GM23338 (cell line): ENCODE results near the gene ILDR2. TPM values are rescaled to one million over a fixed set of nuclear protein-coding genes. Genes with fewer than 3 reads are reported as not detected.

Experiments used
- ATAC-seq: fragments of 200-7000 bp; cut with Tn5 transposase; 3 replicates; pipeline ENCODE4 v1.9.1; 2020
- DNase-seq: peaks from one replicate; pipeline ENCODE4 v3.0.0-alpha.2; 2015; ENCODE audit warnings: low spot score
- H2AFZ ChIP-seq: fragments of 200-600 bp; sonication (generic); 2 replicates; pipeline ENCODE4 v1.8.0; 2016; ENCODE audit warnings: antibody characterized with exemption, mild to moderate bottlenecking, moderate library complexity
- H3F3A ChIP-seq: fragments of 200-600 bp; sonication (generic); replicated peaks from 2 replicates; pipeline ENCODE4 v1.8.0; 2017; ENCODE audit warnings: antibody characterized with exemption, mixed run types, low read depth
- H3K27ac ChIP-seq: fragments of 200-600 bp; sonication (generic); 2 replicates; pipeline ENCODE4 v1.6.1; 2016; ENCODE audit warnings: low read depth
- H3K27me3 ChIP-seq: fragments of 200-600 bp; sonication (generic); 2 replicates; pipeline ENCODE4 v1.8.0; 2016; ENCODE audit warnings: mild to moderate bottlenecking, mixed run types, moderate library complexity; ENCODE audit not compliant: insufficient read depth
- H3K36me3 ChIP-seq: fragments of 200-600 bp; sonication (generic); 2 replicates; pipeline ENCODE4 v1.8.0; 2016; ENCODE audit warnings: mild to moderate bottlenecking; ENCODE audit not compliant: insufficient read depth
- H3K4me1 ChIP-seq: fragments of 200-600 bp; sonication (generic); 2 replicates; pipeline ENCODE4 v1.8.0; 2016; ENCODE audit warnings: mild to moderate bottlenecking, moderate library complexity; ENCODE audit not compliant: insufficient read depth
- H3K4me2 ChIP-seq: fragments of 200-600 bp; sonication (generic); 2 replicates; pipeline ENCODE4 v1.7.1; 2017; ENCODE audit warnings: mixed run types
- H3K4me3 ChIP-seq: fragments of 200-600 bp; sonication (generic); 2 replicates; pipeline ENCODE4 v1.6.1; 2016; ENCODE audit warnings: mixed run types
- H3K79me2 ChIP-seq: fragments of 200-600 bp; sonication (generic); replicated peaks from 2 replicates; pipeline ENCODE4 v1.8.0; 2017; ENCODE audit warnings: mild to moderate bottlenecking; ENCODE audit not compliant: insufficient read depth
- H3K9me2 ChIP-seq: fragments of 200-600 bp; sonication (generic); 2 replicates; pipeline ENCODE4 v1.8.0; 2017; ENCODE audit not compliant: insufficient read depth
- H4K20me1 ChIP-seq: fragments of 200-600 bp; sonication (generic); replicated peaks from 2 replicates; pipeline ENCODE4 v1.8.0; 2017; ENCODE audit warnings: mild to moderate bottlenecking; ENCODE audit not compliant: insufficient read depth
- H3K27ac Mint-ChIP-seq: 2 replicates; pipeline ENCODE4 v1.8.0; 2020; ENCODE audit warnings: inconsistent platforms, mild to moderate bottlenecking, moderate library complexity, mixed read lengths
- H3K27me3 Mint-ChIP-seq: 3 replicates; pipeline ENCODE4 v1.8.0; 2022; ENCODE audit warnings: low read depth, mild to moderate bottlenecking, moderate library complexity, mixed read lengths, inconsistent platforms; ENCODE audit not compliant: insufficient read depth, poor library complexity
- H3K36me3 Mint-ChIP-seq: 3 replicates; pipeline ENCODE4 v1.8.0; 2021; ENCODE audit warnings: low read depth, mild to moderate bottlenecking, inconsistent platforms, moderate library complexity, mixed read lengths
- H3K4me1 Mint-ChIP-seq: 3 replicates; pipeline ENCODE4 v1.8.0; 2020; ENCODE audit warnings: mild to moderate bottlenecking, inconsistent platforms, mixed read lengths
- H3K4me3 Mint-ChIP-seq: 3 replicates; pipeline ENCODE4 v1.8.0; 2021; ENCODE audit warnings: moderate library complexity, mild to moderate bottlenecking, inconsistent platforms, mixed read lengths
- H3K9me3 Mint-ChIP-seq: 3 replicates; pipeline ENCODE4 v1.8.0; 2020; ENCODE audit warnings: moderate library complexity, mild to moderate bottlenecking, inconsistent platforms, mixed read lengths
- CREB1 ChIP-seq: fragments of 250-450 bp; sonication (Bioruptor Pico); IDR thresholded peaks from 2 replicates; pipeline ENCODE4 v1.5.0; 2020; ENCODE audit warnings: low read depth, mild to moderate bottlenecking, moderate library complexity
- CTCF ChIP-seq, 2 experiments: fragments of 200-600 bp in 1 of 2; sonication (generic) in 1 of 2; conservative IDR thresholded peaks; 2 replicates each; pipeline versions ENCODE4 v1.5.1 to v1.6.1; 2016 to 2017; ENCODE audit warnings: antibody characterized with exemption in 2 of 2, low read depth in 2 of 2, mild to moderate bottlenecking in 2 of 2, moderate library complexity in 1 of 2
- ETS1 ChIP-seq: IDR thresholded peaks from 2 replicates; pipeline ENCODE4 v1.6.1; 2016; ENCODE audit warnings: antibody characterized with exemption
- EZH2 ChIP-seq: fragments of 200-600 bp; sonication (generic); IDR thresholded peaks from one replicate; pipeline ENCODE4 v1.8.0; 2017; ENCODE audit warnings: antibody characterized with exemption, mild to moderate bottlenecking, low read depth; ENCODE audit not compliant: unreplicated experiment
- EZH2phosphoT487 ChIP-seq: fragments of 200-600 bp; sonication (generic); IDR thresholded peaks from one replicate; pipeline ENCODE4 v1.8.1; 2018; ENCODE audit warnings: antibody characterized with exemption; ENCODE audit not compliant: unreplicated experiment
- JUNB ChIP-seq: IDR thresholded peaks from one replicate; pipeline ENCODE4 v1.6.1; 2016; ENCODE audit warnings: antibody characterized with exemption; ENCODE audit not compliant: unreplicated experiment
- NANOG ChIP-seq: IDR thresholded peaks from 2 replicates; pipeline ENCODE4 v1.6.1; 2016; ENCODE audit warnings: antibody characterized with exemption, borderline replicate concordance
- POLR2AphosphoS5 ChIP-seq: IDR thresholded peaks from 2 replicates; pipeline ENCODE4 v1.6.1; 2016; ENCODE audit warnings: antibody characterized with exemption, low read depth
- REST ChIP-seq: IDR thresholded peaks from one replicate; pipeline ENCODE4 v1.6.1; 2018; ENCODE audit warnings: antibody characterized with exemption; ENCODE audit not compliant: unreplicated experiment
- STAT1 ChIP-seq: IDR thresholded peaks from one replicate; pipeline ENCODE4 v1.6.1; 2016; ENCODE audit warnings: antibody characterized with exemption; ENCODE audit not compliant: unreplicated experiment
- ZNF114 ChIP-seq: fragments of 250-450 bp; sonication (Bioruptor Pico); IDR thresholded peaks from 2 replicates; pipeline ENCODE4 v1.5.0; 2020; ENCODE audit warnings: mild to moderate bottlenecking, moderate library complexity
- ZNF331 ChIP-seq: fragments of 250-450 bp; sonication (Bioruptor Pico); IDR thresholded peaks from 2 replicates; pipeline ENCODE4 v1.5.0; 2020; ENCODE audit warnings: low read depth, mild to moderate bottlenecking, moderate library complexity
- ZNF462 ChIP-seq: fragments of 250-450 bp; sonication (Bioruptor Pico); IDR thresholded peaks from 2 replicates; pipeline ENCODE4 v1.5.0; 2020; ENCODE audit warnings: mild to moderate bottlenecking, moderate library complexity
- polyA plus RNA-seq: library from polyadenylated mRNA; unstranded; fragments of >200 nt; fragmentation: Nextera tagmentation; extraction: Ambion mirVana; gene quantifications from 2 replicates; pipeline ENCODE4 v1.2.1, GENCODE V29; 2016
- total RNA-seq: library from RNA; depleted of rRNA; stranded (reverse); fragments of >200 nt; shearing (Covaris generic); gene quantifications from 2 replicates; pipeline ENCODE4 v1.2.3, GENCODE V29; 2014

Gene ILDR2
- total and polyA plus RNA-seq, 2 experiments from 2014 or later, result 0.27 to 2.4 TPM

GRCh38 chr1:166944186-166944967 is 31.0 kb downstream of the ILDR2 start:
- TF ChIP-seq POLR2AphosphoS5 (no peak), EZH2 (no peak), STAT1 (no peak), EZH2phosphoT487 (no peak), CTCF (conservative IDR thresholded peaks at IDR 0.05; ENCODE audit: low read depth in 2 of 2) (no peak), NANOG (no peak), ZNF331 (CRISPR knock-in tag) (no peak), REST (no peak), JUNB (no peak), CREB1 (no peak), ZNF114 (no peak), ZNF462 (no peak), ETS1 (no peak)
- Mint-ChIP-seq H3K36me3 (no peaks in the 10 kb centered on the region), H3K27me3 (peaks cover 22% of the 10 kb centered on the region), H3K27ac (no peak overlapping the region), H3K4me1 (peaks cover 11% of the 10 kb centered on the region), H3K4me3 (no peak overlapping the region), H3K9me3 (no peaks in the 10 kb centered on the region)
- Histone ChIP-seq H3K27me3 (peaks cover 41% of the 10 kb centered on the region), H2AFZ (no peak overlapping the region), H4K20me1 (no peaks in the 10 kb centered on the region), H3K36me3 (no peaks in the 10 kb centered on the region), H3K79me2 (no peaks in the 10 kb centered on the region), H3K27ac (no peak overlapping the region), H3K4me1 (0 out of 2 replicates have a peak, but pooled peaks cover 6% of the 10 kb centered on the region), H3K4me2 (no peak overlapping the region), H3K9me2 (no peaks in the 10 kb centered on the region), H3K4me3 (no peak overlapping the region), H3F3A (no peaks in the 10 kb centered on the region)
- ATAC-seq (no peak), DNase-seq (no peak)
